Omental fat pad (tissue), 4 donors: Measurements from ENCODE around the gene SIGLEC8. TPM values are rescaled to one million over a fixed set of nuclear protein-coding genes. Genes with fewer than 3 reads are reported as not detected.
A peak's percentile ranks its signal among the peaks of the same experiment; 100 is the strongest.

Source experiments
- ATAC-seq: fragments of 150-250 bp; one replicate; pipeline ENCODE4 v1.9.1; 2016; ENCODE audit warnings: mild to moderate bottlenecking, moderate library complexity; ENCODE audit not compliant: low FRiP score
- DNase-seq: peaks from one replicate; pipeline ENCODE4 v3.0.0-alpha.2; 2019; ENCODE audit warnings: low spot score
- CTCF ChIP-seq, 3 donors: fragments of 450-650 bp; IDR thresholded peaks; one replicate each; pipeline ENCODE4 v1.5.1; 2016 to 2017; ENCODE audit warnings: antibody characterized with exemption in 3 of 3, mild to moderate bottlenecking in 3 of 3, moderate library complexity in 2 of 3
- total RNA-seq, 4 donors: library from RNA; depleted of rRNA; stranded (reverse); fragments of >200 nt; gene quantifications; one replicate each; pipeline ENCODE4 v1.1.0, GENCODE V29; 2016

SIGLEC8 gene
- total RNA-seq, 4 donors from 2014 or later: 0.46 to 1.4 TPM; not detected in 2

GRCh38 chr19:51476164-51476563, 17.9 kb upstream of the SIGLEC8 start:
- ATAC-seq (no peak), DNase-seq (no peak)
- no peak for TF ChIP-seq CTCF (IDR thresholded peaks at IDR 0.05)

- TF ChIP-seq CTCF (IDR thresholded peaks at IDR 0.05): peak in 2 of 3 donors; percentile 30 to 36
- ATAC-seq: no peak
- DNase-seq: peak; percentile 98
Observed at GRCh38 chr19:51473009-51473707, 14.9 kb upstream of the SIGLEC8 start.

- DNase-seq: no peak
- no peak for TF ChIP-seq CTCF (IDR thresholded peaks at IDR 0.05)
- no peak for ATAC-seq
Observed at GRCh38 chr19:51472607-51473006, 14.4 kb upstream of the SIGLEC8 start.

GRCh38 chr19:51471527-51471926, 13.3 kb upstream of the SIGLEC8 start:
- no peak for DNase-seq
- TF ChIP-seq CTCF (IDR thresholded peaks at IDR 0.05): no peak
- no peak for ATAC-seq

GRCh38 chr19:51470966-51471365, 12.7 kb upstream of the SIGLEC8 start:
- TF ChIP-seq CTCF (IDR thresholded peaks at IDR 0.05): no peak
- DNase-seq (no peak), ATAC-seq (no peak)

- no peak for DNase-seq
- TF ChIP-seq CTCF (IDR thresholded peaks at IDR 0.05): no peak
- no peak for ATAC-seq
Observed at GRCh38 chr19:51469629-51470028, 11.4 kb upstream of the SIGLEC8 start.

GRCh38 chr19:51469162-51469561, 10.9 kb upstream of the SIGLEC8 start:
- ATAC-seq (no peak), DNase-seq (no peak)
- TF ChIP-seq CTCF (IDR thresholded peaks at IDR 0.05): no peak
